Heart right ventricle (tissue), 16 donors: ENCODE data around the gene OR2H2. TPM values are rescaled to one million over a fixed set of nuclear protein-coding genes. Genes with fewer than 3 reads are reported as not detected.

Experiments
- ATAC-seq, 8 donors: fragments of 200-7000 bp; cut with Tn5 transposase; one replicate each; pipeline ENCODE4 v1.9.1; 2020; ENCODE audit warnings: mild to moderate bottlenecking in 8 of 8, moderate library complexity in 8 of 8, moderate number of reproducible peaks in 1 of 8
- DNase-seq, 2 donors: peaks; one replicate each; pipeline ENCODE4 v3.0.0-alpha.2; 2020
- H3K27ac ChIP-seq, 10 donors: fragments of 200-600 bp; sonication (generic) in 2 of 10; one replicate each; pipeline versions ENCODE4 v1.5.0 to v1.8.0; 2020 to 2022; ENCODE audit warnings: mild to moderate bottlenecking in 3 of 10
- H3K27me3 ChIP-seq, 7 donors: fragments of 200-600 bp; one replicate each; pipeline ENCODE4 v1.8.0; 2021 to 2022; ENCODE audit warnings: mild to moderate bottlenecking in 2 of 7
- H3K36me3 ChIP-seq, 9 donors: fragments of 200-600 bp; sonication (generic) in 1 of 9; one replicate each; pipeline versions ENCODE4 v1.5.0 to v1.8.0; 2020 to 2022; ENCODE audit warnings: mild to moderate bottlenecking in 2 of 9
- H3K4me1 ChIP-seq, 9 donors: fragments of 200-600 bp; sonication (generic) in 1 of 9; one replicate each; pipeline versions ENCODE4 v1.5.0 to v1.8.0; 2020 to 2022; ENCODE audit warnings: mild to moderate bottlenecking in 4 of 9
- H3K4me3 ChIP-seq, 10 donors: fragments of 200-600 bp; sonication (generic) in 2 of 10; one replicate each; pipeline versions ENCODE4 v1.5.0 to v1.8.0; 2020 to 2022; ENCODE audit warnings: mild to moderate bottlenecking in 7 of 10, moderate library complexity in 2 of 10
- H3K9me3 ChIP-seq, 11 donors: fragments of 200-600 bp in 10 of 11; sonication (generic) in 2 of 11; one replicate each; pipeline versions ENCODE4 v1.5.0 to v1.8.0; 2013 to 2022; ENCODE audit warnings: mild to moderate bottlenecking in 2 of 11, control low read depth in 1 of 11, moderate library complexity in 1 of 11
- CTCF ChIP-seq, 9 donors: fragments of 200-600 bp; sonication (generic) in 2 of 9; IDR thresholded peaks; one replicate each; pipeline versions ENCODE4 v1.5.0 to v1.8.0; 2021 to 2022; ENCODE audit warnings: antibody characterized with exemption in 9 of 9, mild to moderate bottlenecking in 5 of 9, moderate library complexity in 1 of 9
- WGBS, 2 donors: extraction: QIAGEN DNeasy Blood & Tissue Kit; methylation state at CpG; one replicate each; pipeline ENCODE4 v1.1.7; 2013; ENCODE audit warnings: inconsistent platforms in 1 of 2; 5-methylcytosine and 5-hydroxymethylcytosine counted together
- intact Hi-C, 10 donors: fragments of 100-400 bp; cut with DNase I; formaldehyde crosslinking; loops; one replicate each; pipeline versions ENCODE4 v1.11.1 to v1.14.2; 2022
- polyA plus RNA-seq, 2 donors: library from polyadenylated mRNA; stranded (reverse); fragments of 200-250 nt; gene quantifications; one replicate each; pipeline ENCODE4 v1.2.3, GENCODE V29; 2013
- total RNA-seq, 10 donors: library from RNA; stranded (reverse); fragmentation: NEBNext Ultra II Directional in 3 of 10; extraction: Animal tissue kit (Norgen Biotek cat#: 25700) in 3 of 10; gene quantifications; one replicate each; pipeline versions ENCODE4 v1.2.1 to v1.2.4, GENCODE V29; 2021 to 2023
- donor health status: Arrhythmogenic right ventricular cardiomyopathy.
- donor health status: ischemic (EF 13 %, LVEDD 7.1; RV severe dilation, severe dysfunction).
- donor health status: healthy with polysubstance abuse.
- donor health status: DM: no; HTN: yes; CAD: no.
- donor health status: DM: no; HTN: no; CAD: no.
- donor health status: ischemic (EF 25% LVEDD 6.9; RV normal size, moderate dysfunction).
- donor health status: ischemic (EF 25% LVEDD 5.7; RV mildly dilated, moderate dysfunction).
- donor health status: healthy.
- donor health status: DM: yes; HTN: yes; CAD: no.
- donor health status: Ischemic cardiomyopathy.
- donor health status: ischemic (EF 35%, LVEDD 5.7; RV mildly dilated, moderate dysfunction).
- donor health status: nonischemic (EF 11% LVEDD 7.7; RV severe dilation, severe dysfunction).
- donor health status: DM: yes; HTN: yes; CAD: no.
- donor health status: PGD.
- donor health status: ischemic (EF 29% LVEDD 5.4; RV normal size, mild dysfunction).
- donor health status: nonischemic (EF 23%, LVEDD 6.1; RV moderate dilation, normal function).

Gene OR2H2
- total and polyA plus RNA-seq, 12 donors, result not detected

GRCh38 chr6:29610540-29610939 lies 25.6 kb downstream of the OR2H2 start:
- intact Hi-C loops, result no loop called here
- Histone ChIP-seq H3K27me3 (no peaks in the 10 kb centered on the region), H3K27ac (no peak overlapping the region), H3K9me3 (no peaks in the 10 kb centered on the region), H3K36me3 (peaks cover 0 to 100% (median 44%) of the 10 kb centered on the region in 9 donors), H3K4me1 (no peaks in the 10 kb centered on the region), H3K4me3 (no peak overlapping the region)
- ATAC-seq (no peak), DNase-seq (no peak)
- WGBS, 2 donors, result 97 to 100% methylated on average over 4 of the region's 4 CpGs
- no peak for TF ChIP-seq CTCF (IDR thresholded peaks at IDR 0.05)

- 78% methylated on average over 4 of the region's 4 CpGs for WGBS, 2 donors
- H3K4me1 ChIP-seq, result no peaks in the 10 kb centered on the region
- H3K27me3 ChIP-seq, result no peaks in the 10 kb centered on the region
- no peak overlapping the region for H3K4me3 ChIP-seq
- intact Hi-C loops, result no loop called here
- ATAC-seq, result no peak
- DNase-seq, result no peak
- no peaks in the 10 kb centered on the region for H3K9me3 ChIP-seq
- no peak for TF ChIP-seq CTCF (IDR thresholded peaks at IDR 0.05)
- peaks cover 0 to 100% (median 48%) of the 10 kb centered on the region in 9 donors for H3K36me3 ChIP-seq
- no peak overlapping the region for H3K27ac ChIP-seq
Measured at GRCh38 chr6:29611426-29611825, 26.5 kb downstream of the OR2H2 start.

GRCh38 chr6:29617782-29618554 lies 33.0 kb downstream of the OR2H2 start:
- TF ChIP-seq CTCF (IDR thresholded peaks at IDR 0.05), result peak in 2 of 9 donors; percentile 8 to 18
- DNase-seq (no peak), ATAC-seq (no peak)
- no peak overlapping the region for H3K27ac ChIP-seq
- H3K9me3 ChIP-seq, result no peaks in the 10 kb centered on the region
- peaks cover 0 to 96% (median 24%) of the 10 kb centered on the region in 9 donors for H3K36me3 ChIP-seq
- H3K4me3 ChIP-seq, result no peak overlapping the region
- 94 to 97% methylated on average over 8 of the region's 8 CpGs for WGBS, 2 donors
- intact Hi-C loops, result no loop called here
- H3K4me1 ChIP-seq, result no peaks in the 10 kb centered on the region
- H3K27me3 ChIP-seq, result no peaks in the 10 kb centered on the region

- intact Hi-C loops, result no loop called here
- DNase-seq, result no peak
- WGBS, 2 donors, result 91 to 93% methylated on average over 1 of the region's 1 CpG
- H3K9me3 ChIP-seq, result no peaks in the 10 kb centered on the region
- H3K27ac ChIP-seq, result no peak overlapping the region
- H3K27me3 ChIP-seq, result no peaks in the 10 kb centered on the region
- H3K4me1 ChIP-seq, result no peaks in the 10 kb centered on the region
- no peak overlapping the region for H3K4me3 ChIP-seq
- no peak for TF ChIP-seq CTCF (IDR thresholded peaks at IDR 0.05)
- no peak for ATAC-seq
- peaks cover 0 to 94% (median 26%) of the 10 kb centered on the region in 9 donors for H3K36me3 ChIP-seq
Measured at GRCh38 chr6:29619578-29620160, 34.7 kb downstream of the OR2H2 start.
